GM23248 (cell line): ENCODE data around the gene TSPAN13.

ENCODE experiments used
- EZH2 ChIP-seq: fragments of 200-600 bp; sonication (generic); IDR thresholded peaks from 2 replicates; pipeline ENCODE4 v1.6.1; 2018; ENCODE audit warnings: antibody characterized with exemption, mild to moderate bottlenecking; ENCODE audit not compliant: insufficient read depth, poor library complexity, severe bottlenecking
- EZH2phosphoT487 ChIP-seq: fragments of 200-600 bp; sonication (generic); IDR thresholded peaks from 2 replicates; pipeline ENCODE4 v1.6.1; 2018; ENCODE audit warnings: antibody characterized with exemption, moderate library complexity, mild to moderate bottlenecking, low read depth; ENCODE audit not compliant: insufficient read depth

DNA sequence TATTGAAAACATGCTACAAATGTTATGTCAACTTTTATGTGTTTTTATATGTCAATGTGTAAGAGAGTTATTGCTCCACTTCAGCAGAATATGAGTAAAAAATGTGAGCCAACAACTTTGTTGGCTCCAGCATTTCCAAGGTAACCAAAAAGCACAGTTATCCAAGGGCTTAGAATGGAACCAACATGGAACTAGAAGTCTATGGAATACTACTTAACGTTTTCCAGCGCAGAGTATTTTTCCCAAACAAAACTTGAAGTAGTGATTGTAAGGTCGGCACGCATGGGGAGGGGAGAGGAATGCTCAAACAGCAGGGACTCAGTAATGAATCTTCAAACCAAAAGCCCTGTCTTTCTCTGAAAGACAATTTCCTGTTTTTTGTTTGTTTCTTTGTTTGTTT, 45.0 kb upstream of the TSPAN13 start:
- TF ChIP-seq EZH2 = no peak
- TF ChIP-seq EZH2phosphoT487 = no peak
